HG03103 (cell line): Measurements from ENCODE around the gene HM13.
"Not testable (repeated sequence)": the region's sequence is repeated elsewhere in the genome, so short reads cannot be mapped to it uniquely, and the experiment has no call there.

Source experiments
- ATAC-seq: cut with Tn5 transposase; IDR thresholded peaks from one replicate; pipeline ENCODE4 v1.9.1; 2021; ENCODE audit warnings: low read depth; ENCODE audit not compliant: unreplicated experiment

The HM13 gene

GRCh38 chr20:31514154-31515071, at the start of gene HM13:
Gene HM13 (plus strand): TSS chr20:31514442. CDS start chr20:31514552, 110 bp downstream.
- peak; percentile 88 for ATAC-seq

GRCh38 chr20:31470946-31471345, 43.3 kb upstream of the HM13 start:
- not testable (repeated sequence) for ATAC-seq

GRCh38 chr20:31472395-31473330, 41.6 kb upstream of the HM13 start:
- no peak for ATAC-seq

- peak; percentile 27 for ATAC-seq
These were observed 40.7 kb upstream of the HM13 start for GRCh38 chr20:31473331-31474096.

GRCh38 chr20:31474097-31474436, 40.2 kb upstream of the HM13 start:
- ATAC-seq, result peak; percentile 69

GRCh38 chr20:31474758-31475427, 39.3 kb upstream of the HM13 start, which contains the start of the genes DEFB124 and REM1:
Gene DEFB124 (minus strand): TSS chr20:31475127. CDS start chr20:31473013, 2,114 bp downstream.
Gene REM1 (plus strand): TSS chr20:31475288. CDS start chr20:31476446, 1,158 bp downstream.
- no peak for ATAC-seq

- no peak for ATAC-seq
These were observed 38.6 kb upstream of the HM13 start for GRCh38 chr20:31475472-31476293.

- ATAC-seq, result no peak
These were observed 38.0 kb upstream of the HM13 start for GRCh38 chr20:31476294-31476585.

GRCh38 chr20:31476643-31477215, 37.5 kb upstream of the HM13 start:
- ATAC-seq, result no peak

- ATAC-seq, result no peak
These were observed 30.2 kb upstream of the HM13 start for GRCh38 chr20:31484001-31484400.

- ATAC-seq, result no peak
These were observed 28.5 kb upstream of the HM13 start for GRCh38 chr20:31485450-31486339.

GRCh38 chr20:31488115-31488514, 26.1 kb upstream of the HM13 start:
- ATAC-seq, result no peak

GRCh38 chr20:31489152-31489551, 25.1 kb upstream of the HM13 start:
- no peak for ATAC-seq

GRCh38 chr20:31490752-31491151, 23.5 kb upstream of the HM13 start:
- ATAC-seq, result no peak

GRCh38 chr20:31494131-31494530, 20.1 kb upstream of the HM13 start:
- ATAC-seq, result no peak

- ATAC-seq, result no peak
These were observed 17.4 kb upstream of the HM13 start for GRCh38 chr20:31496761-31497295.

GRCh38 chr20:31497838-31498540, 16.3 kb upstream of the HM13 start:
- ATAC-seq, result no peak
